Non-pigmented ciliary epithelial cell (primary cell): ENCODE data around the gene ELMO1.
"Not testable (repeated sequence)": the region's sequence is repeated elsewhere in the genome, so short reads cannot be mapped to it uniquely, and the experiment has no call there.

Experiments
- DNase-seq: peaks from one replicate; pipeline ENCODE4 v3.0.0-alpha.2; 2010; ENCODE audit warnings: low read depth

The ELMO1 gene

DNA sequence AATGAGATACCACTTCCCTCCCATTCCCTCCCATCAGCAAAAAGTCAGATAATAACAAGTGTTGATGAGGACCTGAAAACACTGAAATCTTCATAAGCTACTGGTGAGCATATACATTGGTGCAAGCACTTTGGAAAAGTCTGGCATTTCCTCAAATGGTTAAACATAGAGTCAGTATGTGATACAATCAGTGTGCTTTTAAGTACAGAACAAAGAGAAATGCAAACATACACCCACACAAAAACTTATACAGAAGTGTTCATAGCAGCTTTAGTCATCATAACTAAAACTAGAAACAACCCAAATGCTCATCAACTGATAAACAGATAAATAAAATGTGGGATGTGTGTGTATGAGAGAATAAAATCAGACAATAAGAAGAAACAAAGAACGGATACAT lies 261.9 kb downstream of the ELMO1 start:
- no peak for DNase-seq

DNA sequence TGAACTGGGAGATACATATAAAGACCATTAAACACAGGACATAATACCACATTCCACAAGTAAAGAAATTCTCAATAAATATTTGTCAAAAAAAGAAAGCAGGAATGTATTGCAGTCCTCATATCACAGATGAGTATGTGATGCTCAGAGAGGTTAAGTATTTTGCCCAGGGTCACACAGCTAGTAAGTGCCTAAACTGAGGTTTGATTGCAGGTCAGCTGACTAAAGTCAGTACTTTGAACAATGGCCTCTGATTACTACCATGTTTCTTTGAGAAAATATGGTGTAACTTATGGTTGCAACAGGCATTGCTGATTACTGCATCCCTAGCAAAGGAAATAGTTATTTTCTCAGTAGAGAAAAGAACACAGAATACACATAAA lies 267.1 kb downstream of the ELMO1 start:
- no peak for DNase-seq

DNA sequence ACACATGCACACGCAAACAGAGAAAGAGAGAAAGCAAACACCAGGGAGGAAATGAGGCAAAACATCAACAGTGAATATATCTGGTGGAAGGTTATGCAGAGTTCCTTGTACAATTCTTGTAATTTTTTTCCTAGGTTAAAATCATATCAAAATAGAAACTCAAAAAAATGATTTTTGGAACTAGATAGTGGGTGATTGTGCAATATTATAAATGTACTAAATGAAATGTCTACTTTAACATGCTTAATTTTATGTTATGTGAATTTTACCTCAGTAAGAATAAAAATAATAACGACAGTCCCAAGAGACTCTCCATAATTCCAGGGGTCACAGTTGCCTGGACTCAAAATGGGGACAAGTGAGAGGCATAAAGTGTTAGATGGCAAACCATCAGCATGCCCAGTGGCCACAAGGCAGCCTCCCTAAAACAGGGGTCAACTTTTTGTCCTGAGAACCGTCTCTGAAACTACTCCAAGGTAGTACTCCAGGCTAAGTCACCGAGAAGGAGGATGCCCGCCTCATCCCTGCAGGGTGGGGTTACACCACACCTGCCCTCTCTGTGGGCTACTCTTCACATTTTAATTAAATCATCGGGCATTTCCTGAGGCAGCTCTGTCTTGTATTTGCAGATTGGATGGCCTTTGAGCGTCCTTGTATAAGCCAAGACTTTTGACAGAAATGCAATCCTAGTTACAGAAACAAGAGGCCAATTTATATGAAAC lies 267.7 kb downstream of the ELMO1 start:
- no peak for DNase-seq

DNA sequence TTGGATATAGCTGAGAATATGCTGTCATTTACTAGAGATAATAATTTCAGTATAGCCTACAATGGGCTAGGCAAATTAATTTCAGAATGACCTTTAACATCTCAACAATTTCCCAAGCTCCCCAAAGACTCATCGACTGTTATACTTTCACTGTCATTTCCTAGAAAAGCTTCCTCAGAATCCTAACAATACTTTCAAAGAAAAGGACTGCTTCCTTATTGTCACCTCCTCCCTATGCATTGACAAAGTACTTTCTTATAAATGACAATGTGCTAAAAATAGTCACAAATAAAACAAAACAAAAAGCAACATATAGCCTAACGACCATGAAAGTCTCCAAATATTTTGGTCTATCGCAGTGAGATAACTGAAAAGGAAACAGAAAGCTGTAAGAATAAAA lies 272.6 kb downstream of the ELMO1 start:
- no peak for DNase-seq

DNA sequence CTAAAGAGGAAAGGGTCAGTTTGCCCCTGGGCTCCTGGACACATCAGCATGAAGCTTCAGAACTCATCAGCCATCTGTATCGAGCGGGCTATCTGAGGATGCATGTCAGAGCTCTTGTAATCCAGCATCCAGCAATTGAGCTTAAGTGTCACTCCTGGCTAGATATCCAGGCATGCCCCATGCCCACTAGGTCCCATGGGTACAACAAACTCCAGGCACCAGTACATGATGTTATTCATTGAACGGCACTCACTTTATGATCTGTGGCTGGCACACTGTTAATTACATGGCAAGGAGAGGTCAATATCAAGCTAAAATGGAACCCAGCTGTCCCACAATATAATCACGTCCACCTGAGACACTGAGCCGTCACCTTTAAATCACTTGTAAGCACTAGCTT lies 274.2 kb downstream of the ELMO1 start:
- DNase-seq: no peak

DNA sequence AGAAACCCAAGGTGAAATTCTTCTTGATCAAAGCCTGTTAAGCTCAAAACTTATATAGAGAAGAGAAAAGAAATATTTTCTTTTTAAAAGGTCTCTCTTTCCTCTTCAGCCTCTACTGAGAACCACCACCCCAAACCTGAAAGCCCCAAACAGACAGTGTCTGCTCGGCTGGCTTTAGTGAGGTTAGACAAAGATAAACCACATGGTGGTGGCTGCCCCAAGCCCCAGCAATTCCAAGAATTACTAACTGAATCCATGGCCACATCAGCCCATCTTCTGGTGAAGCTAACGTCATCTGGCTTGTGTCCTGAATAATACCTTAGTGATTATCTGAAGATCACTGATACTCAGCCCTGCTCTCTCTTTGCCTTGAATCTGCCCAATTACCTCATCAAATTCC lies 275.0 kb downstream of the ELMO1 start:
- DNase-seq: no peak

DNA sequence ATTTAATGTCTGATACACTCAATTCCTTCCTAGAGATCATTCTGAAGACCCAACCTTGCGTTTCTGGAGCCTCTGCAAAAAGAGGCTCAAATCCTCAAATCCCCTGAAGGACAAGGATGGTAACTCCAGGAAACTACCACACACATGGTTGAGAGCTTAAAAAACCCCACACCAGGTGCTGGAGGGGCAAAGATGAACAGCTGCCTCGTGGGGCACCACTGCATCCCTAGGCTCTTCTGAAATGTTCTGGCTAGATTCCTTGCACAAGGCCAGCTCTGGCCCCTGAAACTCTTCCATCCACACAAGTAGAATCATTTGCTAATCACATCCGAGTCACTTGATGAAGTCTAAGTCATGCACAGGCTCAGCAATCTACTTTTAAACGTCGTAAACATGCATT lies 286.6 kb downstream of the ELMO1 start:
- no peak for DNase-seq

DNA sequence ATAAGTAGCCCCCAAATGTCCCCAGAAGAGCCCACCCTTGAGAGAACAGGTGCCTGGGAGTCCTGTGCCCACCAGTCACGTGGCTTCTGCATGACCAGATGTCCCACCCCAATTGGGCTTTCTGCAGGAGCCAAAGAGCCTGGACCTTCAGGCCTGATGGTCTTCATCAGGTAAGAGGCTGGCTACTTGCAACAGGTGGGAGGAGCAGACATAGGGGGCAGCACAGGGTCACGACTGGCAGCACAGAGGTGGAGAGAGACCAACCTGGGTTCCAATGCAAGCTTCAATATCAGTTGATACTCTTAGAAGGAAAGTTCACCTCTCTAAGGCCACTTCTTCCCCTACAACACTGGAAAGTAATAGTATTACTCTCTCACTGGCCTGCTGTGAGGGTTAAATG lies 288.0 kb downstream of the ELMO1 start:
- no peak for DNase-seq

DNA sequence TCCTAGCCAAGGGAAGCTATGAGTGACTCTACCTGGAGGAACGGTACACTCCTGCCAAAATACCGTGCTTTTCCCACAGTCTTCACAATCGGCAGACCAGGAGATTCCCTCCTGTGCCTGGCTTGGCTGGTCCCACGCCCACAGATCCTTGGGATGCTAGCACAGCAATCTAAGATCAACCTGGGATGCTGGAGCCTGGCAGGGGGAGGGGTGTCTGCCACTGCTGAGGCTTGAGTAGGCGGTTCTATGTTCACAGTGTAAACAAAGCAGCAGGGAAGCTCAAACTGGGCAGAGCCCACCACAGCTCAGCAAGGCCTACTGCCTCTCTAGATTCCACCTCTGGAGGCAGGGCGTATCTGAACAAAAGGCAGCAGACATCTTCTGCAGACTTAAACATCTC lies 295.3 kb downstream of the ELMO1 start:
- no peak for DNase-seq

DNA sequence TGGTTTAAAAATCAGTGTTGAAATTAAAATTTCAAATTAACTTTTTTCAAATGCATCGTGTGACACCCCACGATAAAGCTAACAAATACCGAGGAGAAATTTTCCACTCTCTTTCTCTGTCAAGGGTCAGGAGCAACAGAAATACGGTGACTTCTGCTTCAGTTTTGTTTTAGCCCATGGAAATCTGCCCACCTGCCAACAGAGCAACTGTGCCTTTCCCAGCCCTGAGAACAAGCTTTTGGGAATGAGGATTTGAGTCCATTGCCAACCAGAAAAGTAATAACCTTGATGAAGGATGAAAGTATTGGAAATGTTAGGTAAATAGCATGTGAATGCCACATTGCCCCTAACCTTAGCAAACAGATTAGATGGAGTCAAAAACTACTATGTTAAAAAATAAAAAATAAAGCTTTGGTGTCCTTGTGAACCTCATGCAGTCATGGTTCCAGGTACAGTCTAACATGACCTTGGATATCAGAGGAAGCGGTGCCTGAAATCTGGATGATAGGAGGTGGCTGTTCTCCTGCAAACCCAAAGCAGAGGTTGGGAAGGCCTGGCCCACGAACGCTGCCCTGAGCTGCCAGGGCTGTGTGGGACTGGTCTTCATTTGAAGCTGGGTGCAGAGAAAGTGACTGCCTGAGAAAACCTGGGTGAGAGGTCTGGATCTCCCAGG lies 296.8 kb downstream of the ELMO1 start:
- no peak for DNase-seq

DNA sequence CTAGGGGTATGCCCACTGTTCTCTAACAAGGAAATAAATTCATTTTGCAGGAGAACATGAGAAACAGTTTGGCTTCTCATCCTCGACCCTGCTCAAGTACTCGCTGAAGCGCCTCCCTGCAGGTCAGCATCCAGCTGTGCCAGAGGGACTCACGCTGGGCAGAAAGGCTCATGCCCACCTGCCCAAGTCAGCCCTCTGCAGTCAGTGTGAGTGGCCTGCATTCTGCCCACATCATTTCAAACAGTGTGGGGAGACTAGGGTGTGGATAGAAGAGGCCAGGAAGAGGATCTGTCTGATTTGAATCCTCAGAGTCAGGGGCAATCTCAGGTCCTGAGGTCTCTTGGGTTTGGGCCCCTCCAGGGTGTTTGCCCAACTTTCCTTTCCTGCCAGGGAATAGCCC lies 297.8 kb downstream of the ELMO1 start:
- no peak for DNase-seq

DNA sequence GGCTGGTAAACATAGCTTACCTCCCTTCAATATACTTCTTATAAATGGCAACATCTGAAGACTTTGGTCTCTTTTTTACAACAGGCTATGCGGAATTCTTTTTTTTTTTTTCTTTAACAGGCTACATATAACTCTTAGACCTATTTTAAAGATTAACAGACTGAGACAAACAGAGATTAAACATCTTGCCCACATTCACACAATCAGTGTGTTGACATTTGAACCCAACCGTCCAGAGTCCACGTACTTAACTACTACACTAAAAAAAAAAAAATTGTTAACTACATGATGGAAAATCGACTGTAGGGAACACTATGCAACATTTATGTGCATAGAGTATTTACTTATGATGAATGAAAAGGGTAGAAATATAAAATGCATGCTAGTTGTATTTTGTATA lies 298.5 kb downstream of the ELMO1 start:
- no peak for DNase-seq

DNA sequence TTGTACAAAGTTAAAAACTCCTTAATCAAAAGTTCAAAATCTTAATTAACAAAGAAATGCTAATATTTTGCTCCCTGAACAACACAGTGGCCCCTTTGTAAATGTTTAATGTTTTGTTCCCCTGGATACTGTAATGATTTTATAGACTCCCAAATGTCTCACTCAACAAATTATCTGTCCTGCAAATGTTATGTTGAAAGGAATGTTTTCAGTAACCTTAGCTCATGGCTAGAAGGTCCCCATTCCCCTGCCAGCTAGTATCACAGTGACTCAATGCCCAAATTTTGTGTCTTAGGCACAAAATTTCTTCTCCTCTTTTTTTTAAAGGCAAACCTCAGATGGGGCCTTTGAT lies 298.9 kb downstream of the ELMO1 start:
- DNase-seq: no peak

DNA sequence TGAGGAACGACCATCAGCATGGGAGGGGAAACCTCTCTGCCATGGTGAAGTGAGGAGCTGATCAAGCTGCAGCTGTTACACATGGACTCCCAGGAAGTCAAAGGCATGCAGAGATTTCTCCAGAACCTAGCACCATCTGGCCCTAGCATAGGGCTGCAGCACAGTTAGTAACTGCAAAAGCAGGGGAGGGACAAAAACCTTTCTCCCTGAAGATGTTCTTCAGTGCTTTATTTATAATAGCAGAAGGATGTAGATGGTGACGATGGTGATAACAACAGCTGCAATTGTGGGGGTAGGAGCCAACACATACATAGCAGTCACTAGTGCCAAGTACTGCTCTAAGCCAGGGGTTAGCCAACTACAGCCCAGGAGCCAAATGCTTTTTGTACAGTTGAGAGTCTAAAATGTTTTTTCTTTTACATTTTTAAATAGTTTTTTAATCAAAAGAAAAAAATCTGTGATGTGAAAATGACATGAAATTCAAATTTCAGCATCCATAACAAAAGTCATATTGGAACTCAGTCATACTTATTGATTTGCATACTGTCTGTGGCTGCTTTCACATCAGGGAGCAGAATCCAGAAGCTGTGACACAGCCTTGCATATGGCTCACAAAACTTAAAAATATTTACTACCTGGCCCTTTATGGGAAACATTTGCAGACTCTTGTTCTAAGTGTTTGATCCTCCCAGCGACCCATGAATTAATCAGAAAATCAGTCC lies 299.5 kb downstream of the ELMO1 start:
- no peak for DNase-seq

DNA sequence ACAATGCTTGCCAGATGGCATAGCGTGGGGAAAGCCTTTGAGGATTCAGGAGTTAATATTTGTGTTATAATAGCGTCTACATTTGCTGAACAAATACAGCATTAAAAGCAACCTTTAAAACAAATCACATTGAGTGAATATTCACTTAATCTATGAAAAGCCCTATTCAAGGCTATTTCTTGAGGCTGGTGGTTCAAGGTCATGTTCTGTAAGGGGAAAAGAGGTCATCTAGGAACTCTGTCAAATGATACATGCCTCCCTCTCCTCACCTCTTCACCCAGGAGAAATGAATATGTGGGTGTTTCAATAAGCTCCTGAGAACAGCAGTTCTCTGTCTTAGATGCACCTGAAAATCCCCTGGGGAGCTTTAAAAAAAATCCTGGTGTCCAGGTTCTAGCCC lies 303.0 kb downstream of the ELMO1 start:
- no peak for DNase-seq

DNA sequence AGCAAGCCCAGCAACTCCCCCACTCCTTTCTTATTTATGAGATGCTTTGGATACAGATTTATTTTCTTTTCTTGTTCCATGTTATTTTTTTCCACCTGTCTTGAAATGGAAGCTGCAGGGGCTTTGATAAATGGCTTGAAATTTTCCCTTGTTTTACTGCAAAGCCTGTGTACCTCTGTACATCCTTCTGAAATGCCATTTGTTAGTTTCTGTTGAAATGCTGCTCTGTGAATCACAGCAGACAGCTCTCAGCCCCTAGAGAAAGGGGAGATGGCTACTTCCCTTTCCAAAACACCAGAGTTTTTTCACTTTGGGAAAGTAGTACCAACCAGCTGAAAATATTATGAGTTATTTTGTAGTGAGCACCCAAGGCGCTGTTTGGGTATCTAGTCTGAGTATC lies 304.2 kb downstream of the ELMO1 start:
- DNase-seq: no peak

DNA sequence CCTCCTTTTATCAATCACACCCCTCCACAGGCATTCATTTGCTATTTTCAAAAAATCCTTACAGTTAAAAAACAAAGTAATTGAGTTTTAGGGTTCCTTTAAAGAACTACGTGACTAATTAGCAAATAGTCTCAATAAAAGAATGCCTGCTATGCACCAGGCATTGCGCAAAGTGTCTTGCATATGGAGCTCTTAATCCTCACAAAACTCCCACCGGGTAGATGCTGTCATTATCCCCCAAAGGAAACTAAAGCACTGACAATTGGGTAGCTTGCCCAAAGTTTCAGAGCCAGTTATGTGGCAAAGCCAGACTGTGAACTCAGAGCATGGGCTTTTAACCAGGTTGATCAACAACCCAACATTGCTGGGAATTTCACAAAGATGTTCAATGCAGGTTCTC lies 305.7 kb downstream of the ELMO1 start:
- DNase-seq: no peak

DNA sequence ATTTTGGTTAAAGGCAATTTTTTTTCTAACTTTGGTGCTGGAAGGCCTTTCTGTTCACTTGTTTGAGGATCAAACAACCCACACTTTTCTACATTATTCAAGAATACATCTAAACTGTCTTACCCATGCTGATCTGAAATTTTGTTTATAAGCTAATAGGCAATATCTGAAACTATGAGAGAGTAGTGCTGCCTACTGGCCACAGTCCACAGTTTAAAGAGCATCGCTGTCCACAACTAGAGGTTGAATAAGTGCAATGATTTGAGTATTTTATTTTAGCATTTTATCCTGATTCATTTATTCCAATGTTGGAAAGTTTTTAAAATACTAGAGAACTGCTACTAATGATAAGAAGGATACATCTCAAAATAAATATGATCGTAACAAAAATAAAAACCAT lies 306.9 kb downstream of the ELMO1 start:
- DNase-seq: no peak

DNA sequence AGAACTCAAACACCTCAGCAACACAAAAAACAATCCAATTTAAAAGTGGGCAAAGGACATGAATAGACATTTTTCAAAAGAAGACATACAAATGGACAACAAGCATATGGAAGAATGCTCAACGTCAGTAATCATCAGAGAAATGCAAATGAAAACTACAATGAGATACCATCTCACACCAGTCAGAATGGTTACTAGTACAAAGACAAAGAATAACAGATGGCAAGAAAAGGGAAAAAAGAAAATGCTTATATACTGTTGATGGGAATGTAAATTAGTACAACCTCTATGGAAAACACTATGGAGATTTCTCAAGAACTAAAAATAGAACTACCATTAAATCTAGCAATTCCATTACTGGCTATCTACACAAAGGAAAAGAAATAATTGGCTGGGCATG lies 314.8 kb downstream of the ELMO1 start:
- DNase-seq: not testable (repeated sequence)

DNA sequence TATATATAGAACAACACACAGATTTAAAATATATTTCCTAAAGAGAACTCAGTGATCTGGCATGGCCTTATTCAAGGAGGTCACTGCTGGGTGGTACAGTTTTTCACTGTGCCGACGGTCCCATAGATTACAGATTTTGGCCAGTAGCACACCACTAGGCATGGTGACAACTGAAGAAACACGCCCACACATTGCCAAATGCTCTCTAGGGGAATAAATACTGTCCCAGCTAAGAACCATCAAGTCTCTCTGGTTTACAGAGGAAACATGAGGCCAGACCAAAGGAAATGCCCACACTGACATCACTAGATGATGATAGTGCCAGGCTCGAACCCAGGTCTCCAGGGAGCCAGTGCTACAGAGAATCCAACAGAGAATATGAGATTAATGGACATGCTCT lies 316.8 kb downstream of the ELMO1 start:
- no peak for DNase-seq

DNA sequence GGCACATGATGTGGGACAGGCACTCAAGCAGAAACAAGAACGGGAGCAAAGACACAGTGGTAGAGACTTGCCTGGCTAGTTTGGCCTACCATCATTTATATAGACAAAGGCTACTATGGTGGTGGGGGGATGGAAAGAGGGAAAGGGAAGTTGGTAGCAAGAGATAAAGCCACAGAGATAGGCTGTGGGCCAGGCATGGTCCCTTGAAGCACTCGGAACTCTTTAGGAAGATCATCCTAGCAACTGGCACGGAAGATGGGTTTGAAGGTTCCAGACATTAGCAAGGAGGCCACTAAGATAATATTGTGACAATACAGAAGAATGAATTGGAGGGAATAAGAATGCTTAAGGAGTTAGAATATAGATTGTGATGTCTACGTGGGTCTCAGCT lies 319.6 kb downstream of the ELMO1 start:
- DNase-seq: no peak

DNA sequence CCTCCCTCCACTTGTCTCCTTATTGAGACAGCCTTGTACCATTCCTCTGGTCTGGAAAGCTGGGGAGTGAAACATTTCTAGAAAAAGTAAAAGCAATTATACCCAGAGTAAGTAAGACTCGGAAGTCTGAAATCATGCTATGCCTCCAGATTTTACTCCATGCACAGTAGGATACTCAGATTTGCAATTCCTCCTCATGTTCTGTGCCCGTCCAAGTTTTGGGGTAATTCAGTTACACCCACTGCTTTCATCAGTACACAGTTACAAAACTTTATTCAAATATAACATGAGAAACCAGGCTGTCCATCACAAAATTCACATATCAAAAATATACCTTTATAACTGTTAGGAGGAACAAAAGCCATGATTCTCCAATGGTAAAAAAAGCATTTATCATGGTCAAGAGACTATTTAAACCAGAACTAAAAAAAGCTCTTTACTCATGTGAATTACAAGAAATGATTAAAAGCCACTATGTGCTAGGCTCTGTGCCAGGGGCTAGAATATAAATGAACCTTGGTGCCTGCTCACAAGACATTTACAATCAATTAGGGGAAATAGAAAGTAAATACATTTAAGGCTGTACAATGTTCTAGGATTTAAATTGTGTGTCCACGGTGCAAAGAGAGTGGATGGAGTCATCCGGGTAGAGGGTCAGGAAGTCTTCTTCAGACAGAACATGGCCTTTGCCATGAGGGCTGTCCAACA lies 320.2 kb downstream of the ELMO1 start:
- DNase-seq: no peak

DNA sequence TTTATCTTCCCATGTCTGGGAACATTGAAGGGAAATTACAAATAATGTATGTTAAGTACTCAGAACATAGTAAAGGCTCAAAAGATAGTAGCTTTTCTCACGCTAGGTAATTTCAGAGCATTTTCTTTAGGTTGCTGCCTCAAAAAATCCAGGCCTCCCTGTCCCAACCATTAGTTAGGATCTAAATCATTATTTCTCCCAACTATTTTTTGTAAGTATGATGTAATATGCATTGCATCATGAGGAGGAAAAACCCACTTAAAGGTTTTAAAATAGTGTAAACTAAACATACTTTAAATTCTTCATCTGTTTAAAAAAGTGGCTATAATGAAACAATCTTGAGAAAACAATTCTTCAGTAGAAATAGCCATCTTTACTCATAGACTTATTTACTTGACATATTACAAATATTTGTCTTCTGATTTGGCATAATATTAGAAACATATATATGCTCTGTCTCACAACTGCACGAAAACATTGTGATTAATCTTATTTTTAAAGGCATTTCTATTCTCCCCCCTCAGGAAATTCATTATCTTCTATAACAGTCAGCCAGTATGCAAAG lies 329.3 kb downstream of the ELMO1 start:
- no peak for DNase-seq
